IMR-90 (cell line): ENCODE results near the gene NPBWR2.

ENCODE experiments used
- CHD1 ChIP-seq: IDR thresholded peaks from 2 replicates; pipeline ENCODE4 v1.6.1; 2012; ENCODE audit warnings: low read depth, low read length, improper control_type of control experiment
- CTCF ChIP-seq: conservative IDR thresholded peaks from 2 replicates; pipeline ENCODE4 v1.5.1; 2012; ENCODE audit warnings: mild to moderate bottlenecking, low read depth, low read length, improper control_type of control experiment
- FOS ChIP-seq: fragments of 150-350 bp; IDR thresholded peaks from 2 replicates; pipeline ENCODE4 v1.6.1; 2016; ENCODE audit warnings: low read depth, low read length
- MAFK ChIP-seq: IDR thresholded peaks from 2 replicates; pipeline ENCODE4 v1.6.1; 2012; ENCODE audit warnings: low read depth, low read length, improper control_type of control experiment
- MAZ ChIP-seq: IDR thresholded peaks from 2 replicates; pipeline ENCODE4 v1.6.1; 2012; ENCODE audit warnings: low read depth, mild to moderate bottlenecking, low read length, improper control_type of control experiment, moderate library complexity, borderline replicate concordance
- MXI1 ChIP-seq: IDR thresholded peaks from 2 replicates; pipeline ENCODE4 v1.6.1; 2012; ENCODE audit warnings: low read depth, mild to moderate bottlenecking, low read length, moderate library complexity, borderline replicate concordance
- NFE2L2 ChIP-seq: fragments of 150-350 bp; IDR thresholded peaks from 2 replicates; pipeline ENCODE4 v1.6.1; 2016; ENCODE audit warnings: low read depth, mild to moderate bottlenecking, low read length
- POLR2A ChIP-seq: IDR thresholded peaks from 2 replicates; pipeline ENCODE4 v1.6.1; 2012; ENCODE audit warnings: mild to moderate bottlenecking, low read depth, low read length
- SMC3 ChIP-seq: fragments of 150-350 bp; IDR thresholded peaks from 2 replicates; pipeline ENCODE4 v1.6.1; 2016; ENCODE audit warnings: low read depth, mild to moderate bottlenecking, antibody characterized with exemption, low read length, moderate library complexity
- USF2 ChIP-seq: fragments of 150-350 bp; IDR thresholded peaks from 2 replicates; pipeline ENCODE4 v1.6.1; 2017; ENCODE audit warnings: mild to moderate bottlenecking, antibody characterized with exemption, low read length, low read depth

GRCh38 chr20:64121586-64121985, 14.2 kb upstream of the NPBWR2 start:
- TF ChIP-seq POLR2A = no peak
- no peak for TF ChIP-seq MXI1
- no peak for TF ChIP-seq USF2
- TF ChIP-seq CTCF = no peak
- TF ChIP-seq NFE2L2 = no peak
- no peak for TF ChIP-seq SMC3
- no peak for TF ChIP-seq CHD1
- no peak for TF ChIP-seq MAFK
- TF ChIP-seq MAZ = no peak
- no peak for TF ChIP-seq FOS
